HUES6 (cell line): ENCODE data around the gene LIN37.
"Not testable (repeated sequence)": the region's sequence is repeated elsewhere in the genome, so short reads cannot be mapped to it uniquely, and the experiment has no call there.

Source experiments
- H3K27ac ChIP-seq: 2 replicates; pipeline ENCODE4 v1.7.0; 2013; ENCODE audit warnings: low read depth, mild to moderate bottlenecking, low read length, inconsistent platforms
- H3K27me3 ChIP-seq: 2 replicates; pipeline ENCODE4 v1.6.1; 2013; ENCODE audit warnings: low read length; ENCODE audit not compliant: control insufficient read depth, insufficient read depth
- H3K36me3 ChIP-seq: 2 replicates; pipeline ENCODE4 v1.6.1; 2013; ENCODE audit warnings: low read length; ENCODE audit not compliant: control insufficient read depth, insufficient read depth
- H3K4me1 ChIP-seq: 2 replicates; pipeline ENCODE4 v1.6.1; 2013; ENCODE audit warnings: low read length; ENCODE audit not compliant: control insufficient read depth, insufficient read depth
- H3K4me3 ChIP-seq: 2 replicates; pipeline ENCODE4 v1.5.1; 2013; ENCODE audit warnings: low read depth, low read length
- H3K9ac ChIP-seq: one replicate; pipeline ENCODE4 v1.6.1; 2013; ENCODE audit warnings: mild to moderate bottlenecking, low read length
- H3K9me3 ChIP-seq: 2 replicates; pipeline ENCODE4 v1.6.1; 2013; ENCODE audit warnings: low read depth, low read length; ENCODE audit not compliant: control insufficient read depth, insufficient read depth

Gene LIN37

DNA sequence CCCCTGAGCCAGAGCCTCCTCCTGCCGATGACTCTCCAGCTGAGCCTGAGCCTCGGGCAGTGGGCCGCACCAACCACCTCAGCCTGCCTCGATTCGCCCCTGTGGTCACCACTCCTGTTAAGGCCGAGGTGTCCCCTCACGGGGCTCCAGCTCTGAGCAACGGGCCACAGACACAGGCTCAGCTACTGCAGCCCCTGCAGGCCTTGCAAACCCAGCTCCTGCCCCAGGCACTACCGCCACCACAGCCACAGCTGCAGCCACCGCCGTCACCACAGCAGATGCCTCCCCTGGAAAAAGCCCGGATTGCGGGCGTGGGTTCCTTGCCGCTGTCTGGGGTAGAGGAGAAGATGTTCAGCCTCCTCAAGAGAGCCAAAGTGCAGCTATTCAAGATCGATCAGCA is 27.0 kb upstream of the LIN37 start:
- Histone ChIP-seq H3K9ac (no peak overlapping the region), H3K9me3 (no peaks in the 10 kb centered on the region), H3K4me3 (no peak overlapping the region), H3K4me1 (peaks cover 6% of the 10 kb centered on the region; the same call in 1 of the 2 replicates), H3K27me3 (no peaks in the 10 kb centered on the region), H3K27ac (no peak overlapping the region), H3K36me3 (peaks cover 66% of the 10 kb centered on the region)

- Histone ChIP-seq H3K27ac (no peak overlapping the region), H3K27me3 (no peaks in the 10 kb centered on the region), H3K36me3 (peaks cover 75% of the 10 kb centered on the region), H3K4me1 (peaks cover 6% of the 10 kb centered on the region; the same call in 1 of the 2 replicates), H3K9ac (no peak overlapping the region), H3K9me3 (no peaks in the 10 kb centered on the region), H3K4me3 (no peak overlapping the region)
Measured at GRCh38 chr19:35722461-35722860, 25.9 kb upstream of the LIN37 start.

DNA sequence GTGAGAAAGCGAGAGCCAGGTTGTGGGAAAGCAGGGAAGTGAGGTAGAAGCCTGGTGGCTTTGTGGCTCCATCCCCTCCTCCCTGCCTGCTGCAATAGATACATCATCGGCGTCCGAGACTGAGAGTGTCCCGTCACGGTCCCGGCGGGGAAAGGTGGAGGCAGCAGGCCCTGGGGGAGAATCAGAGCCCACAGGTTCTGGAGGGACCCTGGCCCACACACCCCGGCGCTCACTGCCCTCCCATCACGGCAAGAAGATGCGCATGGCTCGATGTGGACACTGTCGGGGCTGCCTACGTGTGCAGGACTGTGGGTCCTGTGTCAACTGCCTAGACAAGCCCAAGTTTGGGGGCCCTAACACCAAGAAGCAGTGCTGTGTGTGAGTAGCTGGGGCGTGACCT is 25.5 kb upstream of the LIN37 start:
- no peak overlapping the region for H3K27ac ChIP-seq
- H3K27me3 ChIP-seq = no peaks in the 10 kb centered on the region
- H3K4me1 ChIP-seq = peaks cover 6% of the 10 kb centered on the region; the same call in 1 of the 2 replicates
- no peak overlapping the region for H3K4me3 ChIP-seq
- no peaks in the 10 kb centered on the region for H3K9me3 ChIP-seq
- peaks cover 79% of the 10 kb centered on the region for H3K36me3 ChIP-seq
- H3K9ac ChIP-seq = no peak overlapping the region

DNA sequence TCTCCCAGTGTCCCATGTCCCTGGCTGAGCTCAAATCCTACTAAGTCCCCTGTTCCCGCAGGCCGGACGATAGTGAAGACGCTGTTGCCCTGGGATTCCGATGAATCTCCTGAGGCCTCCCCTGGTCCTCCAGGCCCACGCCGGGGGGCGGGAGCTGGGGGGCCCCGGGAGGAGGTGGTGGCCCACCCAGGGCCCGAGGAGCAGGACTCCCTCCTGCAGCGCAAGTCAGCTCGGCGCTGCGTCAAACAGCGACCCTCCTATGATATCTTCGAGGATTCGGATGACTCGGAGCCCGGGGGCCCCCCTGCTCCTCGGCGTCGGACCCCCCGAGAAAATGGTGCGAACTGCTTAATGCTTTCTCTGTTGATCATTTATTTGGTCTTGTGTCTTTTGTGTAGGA is 24.7 kb upstream of the LIN37 start:
- H3K27me3 ChIP-seq = no peaks in the 10 kb centered on the region
- no peak overlapping the region for H3K27ac ChIP-seq
- H3K4me1 ChIP-seq = peaks cover 6% of the 10 kb centered on the region; the same call in 1 of the 2 replicates
- no peak overlapping the region for H3K9ac ChIP-seq
- H3K9me3 ChIP-seq = no peaks in the 10 kb centered on the region
- H3K36me3 ChIP-seq = peaks cover 87% of the 10 kb centered on the region
- no peak overlapping the region for H3K4me3 ChIP-seq

GRCh38 chr19:35724132-35724531 is 24.2 kb upstream of the LIN37 start:
- not testable (repeated sequence) for H3K9ac ChIP-seq, H3K27ac ChIP-seq, H3K27me3 ChIP-seq, H3K9me3 ChIP-seq, H3K4me1 ChIP-seq, H3K4me3 ChIP-seq
- H3K36me3 ChIP-seq = peaks cover 91% of the 10 kb centered on the region

DNA sequence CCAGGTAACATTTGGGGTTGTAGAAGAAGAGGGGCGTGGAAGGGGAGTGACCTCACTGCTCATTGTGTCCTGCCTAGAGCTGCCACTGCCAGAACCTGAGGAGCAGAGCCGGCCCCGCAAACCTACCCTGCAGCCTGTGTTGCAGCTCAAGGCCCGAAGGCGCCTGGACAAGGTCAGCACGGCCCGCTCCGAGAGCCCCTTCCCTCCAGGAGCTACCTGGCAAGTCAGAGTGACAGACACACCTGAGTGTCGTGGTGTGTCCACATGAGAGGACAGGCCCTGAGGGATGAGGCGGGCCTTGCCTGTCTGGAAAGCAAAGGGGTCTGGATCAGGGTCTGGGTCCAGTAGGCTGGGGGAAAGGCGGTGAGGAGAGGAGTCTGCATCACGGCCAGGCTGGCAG is 23.8 kb upstream of the LIN37 start:
- H3K4me1 ChIP-seq = no peaks in the 10 kb centered on the region
- peaks cover 93% of the 10 kb centered on the region for H3K36me3 ChIP-seq
- no peak overlapping the region for H3K27ac ChIP-seq
- no peaks in the 10 kb centered on the region for H3K9me3 ChIP-seq
- no peak overlapping the region for H3K4me3 ChIP-seq
- H3K27me3 ChIP-seq = no peaks in the 10 kb centered on the region
- no peak overlapping the region for H3K9ac ChIP-seq

DNA sequence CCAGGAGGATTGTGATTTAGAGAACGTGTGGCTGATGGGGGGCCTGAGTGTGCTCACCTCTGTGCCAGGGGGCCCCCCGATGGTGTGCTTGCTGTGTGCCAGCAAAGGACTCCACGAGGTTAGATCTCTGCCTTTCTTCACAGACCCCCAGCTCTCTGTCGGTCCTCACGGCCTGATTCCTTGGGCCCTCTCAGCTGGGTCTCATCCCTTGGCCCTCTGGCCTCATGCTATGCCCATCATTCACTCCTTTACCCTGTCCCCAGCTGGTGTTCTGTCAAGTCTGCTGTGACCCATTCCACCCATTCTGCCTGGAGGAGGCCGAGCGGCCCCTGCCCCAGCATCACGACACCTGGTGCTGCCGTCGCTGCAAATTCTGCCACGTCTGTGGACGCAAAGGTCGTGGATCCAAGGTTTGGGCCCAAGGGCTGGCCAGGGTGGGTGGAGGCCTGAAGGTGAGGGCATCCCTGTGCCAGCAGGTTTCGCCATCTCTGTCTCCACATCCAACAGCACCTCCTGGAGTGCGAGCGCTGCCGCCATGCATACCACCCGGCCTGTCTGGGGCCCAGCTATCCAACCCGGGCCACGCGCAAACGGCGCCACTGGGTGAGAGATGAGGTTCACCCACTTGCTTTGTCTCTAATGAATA is 23.0 kb upstream of the LIN37 start:
- no peak overlapping the region for H3K4me3 ChIP-seq
- no peaks in the 10 kb centered on the region for H3K4me1 ChIP-seq
- H3K27ac ChIP-seq = no peak overlapping the region
- no peak overlapping the region for H3K9ac ChIP-seq
- no peaks in the 10 kb centered on the region for H3K27me3 ChIP-seq
- peaks cover 94% of the 10 kb centered on the region for H3K36me3 ChIP-seq
- no peaks in the 10 kb centered on the region for H3K9me3 ChIP-seq

- no peak overlapping the region for H3K27ac ChIP-seq
- no peaks in the 10 kb centered on the region for H3K4me1 ChIP-seq
- peaks cover 98% of the 10 kb centered on the region for H3K36me3 ChIP-seq
- no peaks in the 10 kb centered on the region for H3K27me3 ChIP-seq
- no peak overlapping the region for H3K9ac ChIP-seq
- no peak overlapping the region for H3K4me3 ChIP-seq
- H3K9me3 ChIP-seq = no peaks in the 10 kb centered on the region
Measured at GRCh38 chr19:35727053-35727955, 21.1 kb upstream of the LIN37 start.

DNA sequence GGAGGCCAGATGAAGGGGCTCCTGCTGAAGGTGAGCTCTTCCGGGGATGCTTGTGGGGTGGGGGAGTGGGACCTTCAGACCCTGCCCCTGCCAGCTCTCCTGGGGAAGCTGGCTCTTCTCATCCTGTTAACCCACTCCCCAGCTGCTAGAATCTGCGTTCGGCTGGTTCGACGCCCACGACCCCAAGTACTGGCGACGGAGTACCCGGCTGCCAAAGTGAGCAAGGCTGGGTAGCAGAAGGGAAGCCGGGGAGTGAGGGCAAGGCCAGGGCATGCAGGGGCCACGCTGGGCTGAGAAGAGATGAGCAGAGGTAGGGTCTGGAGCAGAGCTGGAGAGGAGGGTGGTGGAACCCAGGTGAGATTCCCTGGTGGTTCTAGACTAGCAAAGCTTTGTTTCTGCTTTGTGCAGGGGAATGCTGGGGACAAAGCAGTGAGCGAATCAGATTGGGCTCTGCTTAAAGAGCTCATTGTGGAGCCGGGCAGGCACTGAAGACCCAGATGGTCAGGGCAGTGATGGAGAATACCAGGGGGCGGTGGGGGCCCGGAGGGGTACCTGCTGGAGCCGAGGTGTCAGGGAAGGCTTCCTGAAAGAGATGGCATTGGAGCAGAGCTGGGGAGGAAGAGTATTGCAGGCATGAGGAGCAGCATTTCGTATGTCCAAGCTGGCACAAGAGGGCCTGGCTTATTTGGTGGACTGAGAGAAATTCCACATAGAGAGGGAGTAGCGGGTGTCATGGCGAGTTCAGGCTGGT is 20.2 kb upstream of the LIN37 start:
- Histone ChIP-seq H3K9me3 (no peaks in the 10 kb centered on the region), H3K36me3 (peaks cover 96% of the 10 kb centered on the region), H3K4me1 (no peaks in the 10 kb centered on the region), H3K4me3 (no peak overlapping the region), H3K27me3 (no peaks in the 10 kb centered on the region), H3K9ac (no peak overlapping the region), H3K27ac (no peak overlapping the region)

GRCh38 chr19:35729021-35729420 is 19.4 kb upstream of the LIN37 start:
- Histone ChIP-seq H3K9ac (no peak overlapping the region), H3K4me1 (no peaks in the 10 kb centered on the region), H3K27ac (no peak overlapping the region), H3K4me3 (no peak overlapping the region), H3K27me3 (no peaks in the 10 kb centered on the region), H3K9me3 (no peaks in the 10 kb centered on the region), H3K36me3 (peaks cover 95% of the 10 kb centered on the region)

DNA sequence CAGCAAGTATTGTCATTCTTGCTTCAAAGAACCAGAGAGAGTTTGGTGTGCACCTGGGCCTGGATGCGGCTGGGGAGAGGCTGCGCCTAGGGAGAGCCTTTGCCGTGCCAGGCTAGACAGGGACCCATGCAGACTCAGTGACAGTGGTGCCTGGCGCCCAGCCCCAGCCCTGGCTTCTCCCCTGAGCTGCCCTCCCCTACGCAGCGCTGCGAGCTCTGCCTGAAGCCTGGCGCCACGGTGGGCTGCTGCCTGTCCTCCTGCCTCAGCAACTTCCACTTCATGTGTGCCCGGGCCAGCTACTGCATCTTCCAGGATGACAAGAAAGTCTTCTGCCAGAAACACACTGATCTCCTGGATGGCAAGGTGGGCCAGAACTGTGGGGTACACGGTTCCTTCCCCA is 18.6 kb upstream of the LIN37 start:
- Histone ChIP-seq H3K4me3 (no peak overlapping the region), H3K4me1 (no peaks in the 10 kb centered on the region), H3K27me3 (no peaks in the 10 kb centered on the region)

More for the DNA sequence above, 18.6 kb upstream of the LIN37 start:
- Histone ChIP-seq H3K27ac (no peak overlapping the region), H3K9me3 (no peaks in the 10 kb centered on the region), H3K36me3 (peaks cover 95% of the 10 kb centered on the region), H3K9ac (no peak overlapping the region)
